H7 (cell line): Measurements from ENCODE around the gene MAGEF1. TPM values are rescaled to one million over a fixed set of nuclear protein-coding genes. Genes with fewer than 3 reads are reported as not detected.

ENCODE experiments used
- DNase-seq: peaks from one replicate; pipeline ENCODE4 v3.0.0; 2012
- H3K27me3 ChIP-seq: 2 replicates; pipeline ENCODE4 v1.6.0; 2011; ENCODE audit warnings: mild to moderate bottlenecking, low read length; ENCODE audit not compliant: control insufficient read depth, insufficient read depth
- H3K36me3 ChIP-seq: replicated peaks from 2 replicates; pipeline ENCODE4 v1.5.1; 2011; ENCODE audit warnings: low read length; ENCODE audit not compliant: control insufficient read depth, insufficient read depth
- H3K4me3 ChIP-seq: 2 replicates; pipeline ENCODE4 v1.5.1; 2011; ENCODE audit warnings: low read depth, mild to moderate bottlenecking, control low read depth, low read length, moderate library complexity; ENCODE audit not compliant: insufficient read depth
- total RNA-seq: library from RNA; depleted of rRNA; stranded (reverse); fragments of >200 nt; shearing (Covaris generic); gene quantifications from 2 replicates; pipeline ENCODE4 v1.2.3, GENCODE V29; 2014; rRNA removed

Gene MAGEF1
- total RNA-seq, 1 experiment from 2014 or later: 59.8 TPM

GRCh38 chr3:184663356-184663755, 48.5 kb downstream of the MAGEF1 start:
- Histone ChIP-seq H3K4me3 (no peak overlapping the region), H3K36me3 (no peaks in the 10 kb centered on the region), H3K27me3 (no peaks in the 10 kb centered on the region)
- DNase-seq: no peak

- no peaks in the 10 kb centered on the region for H3K36me3 ChIP-seq
- no peak for DNase-seq
- H3K4me3 ChIP-seq: no peak overlapping the region
- no peaks in the 10 kb centered on the region for H3K27me3 ChIP-seq
Observed at GRCh38 chr3:184662187-184662586, 49.7 kb downstream of the MAGEF1 start.

- no peaks in the 10 kb centered on the region for H3K27me3 ChIP-seq
- DNase-seq: no peak
- no peak overlapping the region for H3K4me3 ChIP-seq
- no peaks in the 10 kb centered on the region for H3K36me3 ChIP-seq
Observed at GRCh38 chr3:184660931-184661330, 50.9 kb downstream of the MAGEF1 start.

Other genes starting within 250 kb of the MAGEF1 start
- 8.4 and 11.1 TPM in 2 replicates for gene EPHB3, start 150.3 kb downstream of the MAGEF1 start, total RNA-seq
- 20.3 and 33.4 TPM in 2 replicates for gene VPS8, start 100.1 kb upstream of the MAGEF1 start, total RNA-seq